Measurements from ENCODE around the gene ARL6IP4. TPM values are rescaled to one million over a fixed set of nuclear protein-coding genes. Genes with fewer than 3 reads are reported as not detected.
A peak's percentile ranks its signal among the peaks of the same experiment; 100 is the strongest.

Gene ARL6IP4
- total RNA-seq = 173 and 180 TPM in 2 replicates
- long read RNA-seq, transcript ARL6IP4-220 (6 exons, 1,591 nt) = major isoform, 8 of 28 reads
- long read RNA-seq, transcript ARL6IP4-201 (6 exons, 1,644 nt) = major isoform, 8 of 28 reads
- long read RNA-seq, partial matches to known transcripts = 3 of 28 reads
- long read RNA-seq, other reads (novel, unspliced or antisense) = 6 of 28 reads

- no peaks in the 10 kb centered on the region for H3K9me3 Mint-ChIP-seq
- H3K27ac Mint-ChIP-seq (ENCODE audit: unreplicated experiment) = peak within 1 kb of the TSS; percentile 88
- H3K4me3 Mint-ChIP-seq = peak within 1 kb of the TSS; percentile 96
- H3K4me1 Mint-ChIP-seq = peaks cover 51% of the 10 kb centered on the region
- no peak for TF ChIP-seq CTCF (conservative IDR thresholded peaks at IDR 0.05)
- H3K36me3 Mint-ChIP-seq (ENCODE audit: low read depth) = no peaks in the 10 kb centered on the region
- DNase-seq (ENCODE audit: low read depth, low spot score) = peak; percentile 41
- H3K27me3 Mint-ChIP-seq (ENCODE audit: low read depth) = peaks cover 3% of the 10 kb centered on the region
Observed at GRCh38 chr12:122980183-122981035, at the start of gene ARL6IP4. Gene ARL6IP4, plus strand, starts transcription at chr12:122980681. Its CDS starts 459 bp downstream, at chr12:122981140.

GRCh38 chr12:122932207-122932606 lies 48.3 kb upstream of the ARL6IP4 start:
- Mint-ChIP-seq H3K4me3 (no peak overlapping the region), H3K9me3 (no peaks in the 10 kb centered on the region), H3K4me1 (peaks cover 7% of the 10 kb centered on the region), H3K27me3 (ENCODE audit: low read depth) (no peaks in the 10 kb centered on the region), H3K36me3 (ENCODE audit: low read depth) (no peaks in the 10 kb centered on the region), H3K27ac (ENCODE audit: unreplicated experiment) (no peak overlapping the region)
- no peak for TF ChIP-seq CTCF (conservative IDR thresholded peaks at IDR 0.05)
- DNase-seq (ENCODE audit: low read depth, low spot score) = no peak

GRCh38 chr12:122934722-122935121 lies 45.8 kb upstream of the ARL6IP4 start:
- H3K27ac Mint-ChIP-seq (ENCODE audit: unreplicated experiment) = no peak overlapping the region
- H3K9me3 Mint-ChIP-seq = no peaks in the 10 kb centered on the region
- DNase-seq (ENCODE audit: low read depth, low spot score) = no peak
- H3K36me3 Mint-ChIP-seq (ENCODE audit: low read depth) = peaks cover 2% of the 10 kb centered on the region
- peaks cover 7% of the 10 kb centered on the region for H3K4me1 Mint-ChIP-seq
- H3K4me3 Mint-ChIP-seq = no peak overlapping the region
- no peak for TF ChIP-seq CTCF (conservative IDR thresholded peaks at IDR 0.05)
- no peaks in the 10 kb centered on the region for H3K27me3 Mint-ChIP-seq (ENCODE audit: low read depth)

- H3K27ac Mint-ChIP-seq (ENCODE audit: unreplicated experiment) = peak overlapping the region; percentile 90
- DNase-seq (ENCODE audit: low read depth, low spot score) = no peak
- peaks cover 2% of the 10 kb centered on the region for H3K36me3 Mint-ChIP-seq (ENCODE audit: low read depth)
Observed at GRCh38 chr12:122935318-122935717, 45.2 kb upstream of the ARL6IP4 start.

GRCh38 chr12:122937622-122938091 lies 42.8 kb upstream of the ARL6IP4 start:
- Mint-ChIP-seq H3K27ac (ENCODE audit: unreplicated experiment) (no peak overlapping the region), H3K4me1 (peaks cover 8% of the 10 kb centered on the region), H3K4me3 (no peak overlapping the region), H3K27me3 (ENCODE audit: low read depth) (no peaks in the 10 kb centered on the region), H3K36me3 (ENCODE audit: low read depth) (peaks cover 2% of the 10 kb centered on the region), H3K9me3 (no peaks in the 10 kb centered on the region)
- no peak for DNase-seq (ENCODE audit: low read depth, low spot score)
- TF ChIP-seq CTCF (conservative IDR thresholded peaks at IDR 0.05) = no peak

More at GRCh38 chr12:122935318-122935717, 45.2 kb upstream of the ARL6IP4 start:
- Mint-ChIP-seq H3K4me1 (peaks cover 7% of the 10 kb centered on the region), H3K4me3 (no peak overlapping the region), H3K27me3 (ENCODE audit: low read depth) (no peaks in the 10 kb centered on the region), H3K9me3 (no peaks in the 10 kb centered on the region)
- TF ChIP-seq CTCF (conservative IDR thresholded peaks at IDR 0.05) = no peak

All from neural crest cell (in vitro differentiated cells).